ENCODE measurements around the gene TXNRD3.

- TF ChIP-seq EP300 (IDR thresholded peaks at IDR 0.05; ENCODE audit: borderline replicate concordance in 1 of 2, low read depth in 1 of 2, low read length in 1 of 2) (no peak), CTCF (IDR thresholded peaks at IDR 0.05) (no peak), SMC3 (IDR thresholded peaks at IDR 0.05; ENCODE audit: low read depth, low read length) (no peak), POLR2AphosphoS5 (IDR thresholded peaks at IDR 0.05; ENCODE audit: low read depth, low read length) (no peak), CHD2 (IDR thresholded peaks at IDR 0.05; ENCODE audit: low read length, partially characterized antibody) (no peak), REST (IDR thresholded peaks at IDR 0.05; ENCODE audit: low read depth, low read length) (no peak), GATA2 (CRISPR knock-in tag; IDR thresholded peaks at IDR 0.05) (no peak), TAF1 (IDR thresholded peaks at IDR 0.05; ENCODE audit: borderline replicate concordance, low read depth, low read length) (no peak), RAD21 (IDR thresholded peaks at IDR 0.05; ENCODE audit: low read length) (peak; percentile 37; the same call in 1 of the 2 replicates), FOXJ3 (CRISPR knock-in tag; IDR thresholded peaks at IDR 0.05) (no peak), ELF1 (IDR thresholded peaks at IDR 0.05) (no peak)
- TF ChIP-seq, protein P1, sequence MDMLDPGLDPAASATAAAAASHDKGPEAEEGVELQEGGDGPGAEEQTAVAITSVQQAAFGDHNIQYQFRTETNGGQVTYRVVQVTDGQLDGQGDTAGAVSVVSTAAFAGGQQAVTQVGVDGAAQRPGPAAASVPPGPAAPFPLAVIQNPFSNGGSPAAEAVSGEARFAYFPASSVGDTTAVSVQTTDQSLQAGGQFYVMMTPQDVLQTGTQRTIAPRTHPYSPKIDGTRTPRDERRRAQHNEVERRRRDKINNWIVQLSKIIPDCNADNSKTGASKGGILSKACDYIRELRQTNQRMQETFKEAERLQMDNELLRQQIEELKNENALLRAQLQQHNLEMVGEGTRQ (IDR thresholded peaks at IDR 0.05; ENCODE audit: borderline replicate concordance, low read depth, low read length) = no peak
Measured at GRCh38 chr3:126613479-126614188, 41.3 kb downstream of the TXNRD3 start.
